HL-60 (cell line): ENCODE results near the gene DDX24.

Experiments
- DNase-seq, 2 experiments: peaks; one replicate each; pipeline ENCODE4 v3.0.0-alpha.2; 2010 to 2020; ENCODE audit warnings: low read depth in 1 of 2, low spot score in 1 of 2
- H3K27ac ChIP-seq: fragments of 250-450 bp; sonication (Bioruptor Pico); replicated peaks from 2 replicates; pipeline ENCODE4 v1.5.1; 2020; ENCODE audit warnings: mild to moderate bottlenecking, moderate library complexity
- H3K27me3 ChIP-seq: fragments of 250-450 bp; sonication (Bioruptor Pico); 2 replicates; pipeline ENCODE4 v1.5.1; 2021; ENCODE audit warnings: mild to moderate bottlenecking, moderate library complexity; ENCODE audit not compliant: insufficient read depth, poor library complexity, severe bottlenecking
- H3K4me3 ChIP-seq: replicated peaks from 2 replicates; pipeline ENCODE4 v1.5.1; 2011; ENCODE audit warnings: mild to moderate bottlenecking, control low read depth, low read length; ENCODE audit not compliant: insufficient read depth
- CTCF ChIP-seq: IDR thresholded peaks from one replicate; pipeline ENCODE4 v1.5.1; 2011; ENCODE audit warnings: low read length, control low read depth, inconsistent platforms; ENCODE audit not compliant: insufficient read depth
- GABPA ChIP-seq: IDR thresholded peaks from 2 replicates; pipeline ENCODE4 v1.6.1; 2012; ENCODE audit warnings: low read depth
- POLR2AphosphoS5 ChIP-seq: IDR thresholded peaks from 2 replicates; pipeline ENCODE4 v1.6.1; 2012; ENCODE audit warnings: low read depth
- REST ChIP-seq: IDR thresholded peaks from 2 replicates; pipeline ENCODE4 v1.6.1; 2012; ENCODE audit warnings: low read depth; ENCODE audit not compliant: insufficient replicate concordance
- SPI1 ChIP-seq: IDR thresholded peaks from 2 replicates; pipeline ENCODE4 v1.6.1; 2012; ENCODE audit warnings: low read depth, mild to moderate bottlenecking, borderline replicate concordance

Gene DDX24

GRCh38 chr14:94016446-94016976 is 64.5 kb downstream of the DDX24 start:
- DNase-seq, result no peak
- no peaks in the 10 kb centered on the region for H3K27me3 ChIP-seq
- H3K27ac ChIP-seq, result no peak overlapping the region
- no peak overlapping the region for H3K4me3 ChIP-seq
- TF ChIP-seq REST, result no peak
- TF ChIP-seq POLR2AphosphoS5, result no peak

GRCh38 chr14:94015223-94015622 is 65.8 kb downstream of the DDX24 start:
- Histone ChIP-seq H3K4me3 (no peak overlapping the region), H3K27ac (no peak overlapping the region), H3K27me3 (no peaks in the 10 kb centered on the region)
- DNase-seq, result no peak
- TF ChIP-seq POLR2AphosphoS5, result no peak

GRCh38 chr14:94014382-94014781 is 66.6 kb downstream of the DDX24 start:
- Histone ChIP-seq H3K27me3 (no peaks in the 10 kb centered on the region), H3K27ac (no peak overlapping the region), H3K4me3 (no peak overlapping the region)
- DNase-seq, result no peak
- TF ChIP-seq CTCF (no peak), GABPA (no peak), SPI1 (no peak), REST (no peak), POLR2AphosphoS5 (no peak)

- DNase-seq, result no peak
- no peak for TF ChIP-seq POLR2AphosphoS5
- TF ChIP-seq REST, result no peak
- TF ChIP-seq CTCF, result no peak
- no peak for TF ChIP-seq SPI1
- no peak for TF ChIP-seq GABPA
- Histone ChIP-seq H3K27ac (no peak overlapping the region), H3K27me3 (no peaks in the 10 kb centered on the region), H3K4me3 (no peak overlapping the region)
These were observed 69.2 kb downstream of the DDX24 start for GRCh38 chr14:94011795-94012194.
